Loucy (cell line): ENCODE data around the gene DHRSX.

ENCODE experiments used
- H2AFZ ChIP-seq: fragments of 200-600 bp; sonication (generic); 2 replicates; pipeline ENCODE4 v1.6.0; 2016; ENCODE audit warnings: antibody characterized with exemption, mild to moderate bottlenecking, low read length, moderate library complexity
- H3F3A ChIP-seq: fragments of 200-600 bp; 2 replicates; pipeline ENCODE4 v1.6.0; 2016; ENCODE audit warnings: antibody characterized with exemption, low read depth, mild to moderate bottlenecking
- H3K27me3 ChIP-seq: fragments of 200-600 bp; sonication (generic); 2 replicates; pipeline ENCODE4 v1.6.1; 2014; ENCODE audit warnings: low read length, mild to moderate bottlenecking; ENCODE audit not compliant: insufficient read depth, poor library complexity, severe bottlenecking
- H3K36me3 ChIP-seq: fragments of 200-600 bp; sonication (generic); 2 replicates; pipeline ENCODE4 v1.6.1; 2016; ENCODE audit warnings: low read length; ENCODE audit not compliant: insufficient read depth
- H3K4me1 ChIP-seq: fragments of 200-600 bp; sonication (generic); 2 replicates; pipeline ENCODE4 v1.5.1; 2014; ENCODE audit warnings: low read length, mild to moderate bottlenecking; ENCODE audit not compliant: insufficient read depth, poor library complexity, severe bottlenecking
- H3K4me2 ChIP-seq: fragments of 200-600 bp; sonication (generic); 2 replicates; pipeline ENCODE4 v1.6.0; 2014; ENCODE audit warnings: antibody characterized with exemption, low read length, low read depth, mild to moderate bottlenecking; ENCODE audit not compliant: poor library complexity, severe bottlenecking
- H3K4me3 ChIP-seq: fragments of 200-600 bp; sonication (generic); 2 replicates; pipeline ENCODE4 v1.5.1; 2014; ENCODE audit warnings: low read length, mild to moderate bottlenecking, mixed read lengths; ENCODE audit not compliant: poor library complexity, severe bottlenecking
- H3K79me2 ChIP-seq: fragments of 200-600 bp; sonication (generic); 2 replicates; pipeline ENCODE4 v1.6.1; 2014; ENCODE audit warnings: low read length; ENCODE audit not compliant: insufficient read depth
- H3K9ac ChIP-seq: fragments of 200-600 bp; sonication (generic); 2 replicates; pipeline ENCODE4 v1.6.0; 2014; ENCODE audit warnings: mild to moderate bottlenecking, low read depth, low read length, moderate library complexity; ENCODE audit not compliant: poor library complexity, severe bottlenecking
- H3K9me2 ChIP-seq: fragments of 200-600 bp; sonication (generic); replicated peaks from 2 replicates; pipeline ENCODE4 v1.6.1; 2016; ENCODE audit warnings: low read depth, low read length, mixed read lengths
- H3K9me3 ChIP-seq: fragments of 200-600 bp; sonication (generic); 2 replicates; pipeline ENCODE4 v1.6.1; 2014; ENCODE audit warnings: mild to moderate bottlenecking, antibody characterized with exemption, low read length, low read depth; ENCODE audit not compliant: insufficient read depth
- H4K20me1 ChIP-seq: fragments of 200-600 bp; sonication (generic); 2 replicates; pipeline ENCODE4 v1.6.0; 2014; ENCODE audit warnings: antibody characterized with exemption, low read length, mild to moderate bottlenecking; ENCODE audit not compliant: insufficient read depth, poor library complexity, severe bottlenecking
- EZH2phosphoT487 ChIP-seq: fragments of 200-600 bp; IDR thresholded peaks from 2 replicates; pipeline ENCODE4 v1.6.1; 2018; ENCODE audit warnings: antibody characterized with exemption, mild to moderate bottlenecking, moderate library complexity, borderline replicate concordance
- TF ChIP-seq, protein P1 (sequence below): fragments of 200-600 bp; sonication (generic); conservative IDR thresholded peaks from 2 replicates; pipeline ENCODE4 v1.5.1; 2014; ENCODE audit warnings: mild to moderate bottlenecking, antibody characterized with exemption, low read length

DHRSX gene

DNA sequence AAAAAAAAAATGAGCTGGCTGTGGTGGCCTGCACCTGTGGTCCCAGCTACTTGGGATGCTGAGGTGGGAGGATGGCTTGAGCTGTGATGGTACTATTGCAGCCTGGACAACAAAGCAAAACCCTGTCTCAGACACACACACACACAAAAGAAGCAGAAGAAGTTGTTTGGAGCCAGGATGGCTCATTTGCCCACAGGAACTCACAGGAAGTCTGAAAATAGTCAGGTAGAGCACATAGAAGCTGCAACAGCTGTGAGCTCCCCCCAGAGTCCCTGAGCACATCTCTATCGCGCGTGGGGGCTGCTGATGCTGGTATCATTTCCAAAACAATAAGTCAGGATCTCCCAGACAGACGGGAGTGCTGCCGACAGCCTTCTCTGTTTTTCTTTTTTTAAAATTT is 13.4 kb upstream of the DHRSX start:
- Histone ChIP-seq H3K36me3 (no peaks in the 10 kb centered on the region), H2AFZ (no peak overlapping the region), H3F3A (no peaks in the 10 kb centered on the region), H3K4me1 (no peaks in the 10 kb centered on the region), H3K9ac (no peak overlapping the region), H4K20me1 (no peaks in the 10 kb centered on the region), H3K4me3 (no peak overlapping the region), H3K4me2 (no peak overlapping the region), H3K9me2 (no peaks in the 10 kb centered on the region), H3K27me3 (no peaks in the 10 kb centered on the region), H3K9me3 (no peaks in the 10 kb centered on the region), H3K79me2 (no peaks in the 10 kb centered on the region)
- TF ChIP-seq, protein P1, sequence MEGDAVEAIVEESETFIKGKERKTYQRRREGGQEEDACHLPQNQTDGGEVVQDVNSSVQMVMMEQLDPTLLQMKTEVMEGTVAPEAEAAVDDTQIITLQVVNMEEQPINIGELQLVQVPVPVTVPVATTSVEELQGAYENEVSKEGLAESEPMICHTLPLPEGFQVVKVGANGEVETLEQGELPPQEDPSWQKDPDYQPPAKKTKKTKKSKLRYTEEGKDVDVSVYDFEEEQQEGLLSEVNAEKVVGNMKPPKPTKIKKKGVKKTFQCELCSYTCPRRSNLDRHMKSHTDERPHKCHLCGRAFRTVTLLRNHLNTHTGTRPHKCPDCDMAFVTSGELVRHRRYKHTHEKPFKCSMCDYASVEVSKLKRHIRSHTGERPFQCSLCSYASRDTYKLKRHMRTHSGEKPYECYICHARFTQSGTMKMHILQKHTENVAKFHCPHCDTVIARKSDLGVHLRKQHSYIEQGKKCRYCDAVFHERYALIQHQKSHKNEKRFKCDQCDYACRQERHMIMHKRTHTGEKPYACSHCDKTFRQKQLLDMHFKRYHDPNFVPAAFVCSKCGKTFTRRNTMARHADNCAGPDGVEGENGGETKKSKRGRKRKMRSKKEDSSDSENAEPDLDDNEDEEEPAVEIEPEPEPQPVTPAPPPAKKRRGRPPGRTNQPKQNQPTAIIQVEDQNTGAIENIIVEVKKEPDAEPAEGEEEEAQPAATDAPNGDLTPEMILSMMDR: no peak
- TF ChIP-seq EZH2phosphoT487: no peak

DNA sequence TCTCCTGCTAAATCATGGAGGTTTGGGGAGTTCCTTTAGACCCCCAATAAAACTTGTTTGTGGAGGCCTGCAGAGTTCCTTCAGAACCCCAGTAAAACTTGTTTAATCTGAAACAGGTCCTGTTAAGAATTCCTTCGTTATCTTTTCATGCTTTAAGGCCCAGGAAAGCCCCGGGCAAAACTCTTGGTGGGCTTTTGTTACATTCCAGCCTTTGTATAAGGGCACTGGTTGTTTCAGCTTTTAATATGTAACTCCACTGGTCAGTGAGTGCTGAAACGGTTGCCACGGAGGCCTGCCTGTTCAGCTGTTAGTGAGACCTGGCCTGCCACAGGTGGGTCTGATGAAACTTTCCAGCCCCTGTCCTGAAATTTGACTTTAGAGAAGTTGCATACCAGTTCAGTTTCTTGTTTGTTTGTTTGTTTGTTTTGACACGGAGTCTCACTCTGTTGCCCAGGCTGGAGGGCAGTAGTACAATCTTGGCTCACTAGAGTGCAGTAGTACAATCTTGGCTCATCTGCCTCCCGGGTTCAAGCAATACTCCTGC is 12.4 kb upstream of the DHRSX start:
- no peak overlapping the region for H3K9ac ChIP-seq
- no peak overlapping the region for H2AFZ ChIP-seq
- H3K4me2 ChIP-seq: no peak overlapping the region
- no peaks in the 10 kb centered on the region for H3K9me3 ChIP-seq
- TF ChIP-seq, protein P1: no peak
- TF ChIP-seq EZH2phosphoT487: no peak
- H3K4me3 ChIP-seq: no peak overlapping the region
- H3K9me2 ChIP-seq: no peaks in the 10 kb centered on the region
- H3F3A ChIP-seq: no peaks in the 10 kb centered on the region
- no peaks in the 10 kb centered on the region for H3K36me3 ChIP-seq
- no peaks in the 10 kb centered on the region for H3K27me3 ChIP-seq
- no peaks in the 10 kb centered on the region for H3K4me1 ChIP-seq
- H3K79me2 ChIP-seq: no peaks in the 10 kb centered on the region
- no peaks in the 10 kb centered on the region for H4K20me1 ChIP-seq

DNA sequence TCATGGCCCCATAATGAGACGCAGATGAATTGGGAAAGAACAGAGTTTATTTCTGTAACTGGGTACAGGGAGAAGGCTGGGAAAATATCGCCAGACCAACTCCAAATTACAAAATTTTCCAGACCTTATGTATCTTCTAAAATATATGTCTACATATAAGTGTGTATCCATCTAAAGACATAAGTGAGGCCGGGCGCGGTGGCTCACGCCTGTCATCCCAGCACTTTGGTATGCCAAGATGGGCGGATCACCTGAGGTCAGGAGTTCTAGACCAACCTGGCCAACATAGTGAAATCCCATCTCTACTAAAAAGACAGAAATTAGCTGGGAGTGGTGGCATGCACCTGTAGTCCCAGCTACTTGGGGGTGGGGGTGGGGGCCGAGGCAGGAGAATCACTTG is 11.7 kb upstream of the DHRSX start:
- H3K4me3 ChIP-seq: no peak overlapping the region
- H3K9me3 ChIP-seq: no peaks in the 10 kb centered on the region
- no peaks in the 10 kb centered on the region for H3K9me2 ChIP-seq
- no peaks in the 10 kb centered on the region for H4K20me1 ChIP-seq
- no peaks in the 10 kb centered on the region for H3K36me3 ChIP-seq
- TF ChIP-seq, protein P1: no peak
- no peak for TF ChIP-seq EZH2phosphoT487
- H3K79me2 ChIP-seq: no peaks in the 10 kb centered on the region
- no peak overlapping the region for H2AFZ ChIP-seq
- H3F3A ChIP-seq: no peaks in the 10 kb centered on the region
- H3K4me2 ChIP-seq: no peak overlapping the region
- no peaks in the 10 kb centered on the region for H3K4me1 ChIP-seq
- H3K9ac ChIP-seq: no peak overlapping the region
- no peaks in the 10 kb centered on the region for H3K27me3 ChIP-seq
